ENCODE data around the gene DHRSX.

DNA sequence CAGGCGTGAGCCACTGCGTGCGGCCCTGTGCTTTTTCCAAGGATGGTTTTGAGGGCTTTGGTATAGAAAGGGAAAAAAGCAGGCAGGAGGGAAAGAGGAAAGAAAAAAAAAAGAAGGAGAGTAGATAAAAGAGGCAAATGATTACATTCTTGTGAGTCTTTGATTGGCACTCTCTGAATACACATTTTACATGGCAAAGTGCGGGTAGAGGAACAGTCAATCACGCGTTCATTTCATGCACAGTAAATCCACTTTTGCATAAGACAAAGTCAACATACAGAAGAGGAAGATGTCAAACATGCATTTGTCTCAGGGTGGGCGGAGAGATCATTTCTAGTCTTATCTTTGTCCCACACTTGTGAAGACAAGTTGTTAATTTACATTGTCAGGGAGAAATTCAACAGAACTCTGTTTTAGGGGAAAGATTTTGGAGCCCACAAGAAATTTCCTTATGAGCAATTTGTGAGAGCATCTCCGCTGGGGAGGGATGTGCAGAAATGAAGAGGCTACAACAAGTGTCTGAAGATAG, 183.2 kb downstream of the DHRSX start:
- TF ChIP-seq NRF1 (IDR thresholded peaks at IDR 0.05; ENCODE audit: low read depth, low read length) (no peak), CREB1 (IDR thresholded peaks at IDR 0.05) (no peak)
